H1 (cell line): ENCODE data around the gene PGAP3. TPM values are rescaled to one million over a fixed set of nuclear protein-coding genes. Genes with fewer than 3 reads are reported as not detected.

Experiments used
- CTCF ChIA-PET: fragments of 300-600 bp; sonication (Branson Sonifier 250); formaldehyde crosslinking; loops from one replicate; lab custom pipeline; 2021; ENCODE audit not compliant: partially characterized antibody; lab: Charles Lee
- POLR2A ChIA-PET: fragments of 300-600 bp; sonication (Branson Sonifier 250); formaldehyde crosslinking; loops from one replicate; lab custom pipeline; 2021; ENCODE audit warnings: inconsistent platforms; ENCODE audit not compliant: partially characterized antibody; lab: Charles Lee
- DNase-seq, 2 experiments: peaks; one replicate each; pipeline versions ENCODE4 v3.0.0 to v3.0.0-alpha.2; 2010 to 2022; ENCODE audit warnings: low spot score in 2 of 2, low read depth in 1 of 2, mixed read lengths in 1 of 2
- FAIRE-seq: peaks from 2 replicates; lab custom pipeline; 2011; peaks lifted over from hg19 to GRCh38; lab: Jason Lieb, UNC
- H2AFZ ChIP-seq: 2 replicates; pipeline ENCODE4 v1.8.1; 2012; ENCODE audit warnings: low read length, inconsistent platforms
- H2AK5ac ChIP-seq: 2 replicates; pipeline ENCODE4 v1.6.1; 2013; ENCODE audit warnings: low read depth, low read length
- H2BK120ac ChIP-seq: replicated peaks from 2 replicates; pipeline ENCODE3; 2013; ENCODE audit warnings: low read depth, low read length, inconsistent platforms
- H2BK12ac ChIP-seq: 2 replicates; pipeline ENCODE4 v1.6.1; 2013; ENCODE audit warnings: low read depth, low read length
- H2BK15ac ChIP-seq: 2 replicates; pipeline ENCODE4 v1.6.1; 2013; ENCODE audit warnings: low read length
- H2BK20ac ChIP-seq: 2 replicates; pipeline ENCODE4 v1.6.1; 2013; ENCODE audit warnings: low read length
- H2BK5ac ChIP-seq: 2 replicates; pipeline ENCODE4 v1.6.1; 2013; ENCODE audit warnings: low read depth, low read length
- H3K14ac ChIP-seq: 2 replicates; pipeline ENCODE4 v1.6.1; 2013; ENCODE audit warnings: inconsistent platforms; ENCODE audit not compliant: insufficient read length
- H3K18ac ChIP-seq: 2 replicates; pipeline ENCODE4 v1.6.1; 2013; ENCODE audit warnings: low read length; ENCODE audit errors: extremely low read depth
- H3K23ac ChIP-seq: 2 replicates; pipeline ENCODE4 v1.6.1; 2013; ENCODE audit warnings: inconsistent platforms; ENCODE audit not compliant: insufficient read length
- H3K23me2 ChIP-seq: 2 replicates; pipeline ENCODE4 v1.6.1; 2013; ENCODE audit warnings: low read depth, low read length
- H3K27ac ChIP-seq: 2 replicates; pipeline ENCODE4 v1.6.1; 2011; ENCODE audit warnings: low read depth, low read length, inconsistent platforms
- H3K27me3 ChIP-seq, 4 experiments: replicated peaks in 1 of 4; 1 replicate in 1 of 4; 2 replicates in 3 of 4; pipeline versions ENCODE4 v1.6.1 to v1.8.1; 2011 to 2013; ENCODE audit warnings: low read length in 3 of 4, mild to moderate bottlenecking in 3 of 4, inconsistent platforms in 2 of 4, mixed read lengths in 2 of 4, moderate library complexity in 1 of 4; ENCODE audit not compliant: control insufficient read depth in 3 of 4, insufficient read depth in 3 of 4; ENCODE audit errors: extremely low read depth in 1 of 4
- H3K36me3 ChIP-seq, 4 experiments: 2 replicates each; pipeline versions ENCODE4 v1.6.1 to v1.8.1; 2011 to 2013; ENCODE audit warnings: mild to moderate bottlenecking in 4 of 4, low read length in 3 of 4, moderate library complexity in 2 of 4, control low read depth in 1 of 4, inconsistent platforms in 1 of 4; ENCODE audit not compliant: insufficient read depth in 4 of 4, control insufficient read depth in 2 of 4
- H3K4ac ChIP-seq: replicated peaks from 2 replicates; pipeline ENCODE3; 2013; ENCODE audit warnings: low read length, low read depth, mixed read lengths, inconsistent platforms; ENCODE audit not compliant: insufficient read length
- H3K4me1 ChIP-seq, 4 experiments: replicated peaks in 1 of 4; 1 replicate in 1 of 4; 2 replicates in 3 of 4; pipeline versions ENCODE4 v1.6.1 to v1.8.1; 2011 to 2013; ENCODE audit warnings: low read length in 3 of 4, inconsistent platforms in 2 of 4, mixed read lengths in 1 of 4; ENCODE audit not compliant: insufficient read depth in 4 of 4, control insufficient read depth in 3 of 4
- H3K4me2 ChIP-seq, 2 experiments: 2 replicates each; pipeline versions ENCODE4 v1.6.1 to v1.8.1; 2011 to 2013; ENCODE audit warnings: low read depth in 2 of 2, low read length in 2 of 2, control low read depth in 1 of 2, inconsistent platforms in 1 of 2, mild to moderate bottlenecking in 1 of 2; ENCODE audit not compliant: insufficient read depth in 1 of 2
- H3K4me3 ChIP-seq, 4 experiments: fragments of 200-600, 300-600 bp in 1 of 4; sonication (generic), shearing (Covaris generic), sonication (Bioruptor Twin) in 1 of 4; 2 replicates each; pipeline versions ENCODE4 v1.5.1 to v1.8.1; 2011 to 2016; ENCODE audit warnings: low read length in 4 of 4, low read depth in 3 of 4, control low read depth in 2 of 4, inconsistent platforms in 2 of 4, mild to moderate bottlenecking in 2 of 4, mixed read lengths in 1 of 4, moderate library complexity in 1 of 4; ENCODE audit not compliant: insufficient read depth in 2 of 4; ENCODE audit errors: extremely low read depth in 1 of 4
- H3K56ac ChIP-seq: replicated peaks from 2 replicates; pipeline ENCODE3; 2013; ENCODE audit warnings: low read depth, mild to moderate bottlenecking, mixed read lengths, low read length, inconsistent platforms; ENCODE audit not compliant: insufficient read length
- H3K79me1 ChIP-seq: 2 replicates; pipeline ENCODE4 v1.6.1; 2013; ENCODE audit warnings: low read depth, low read length, control low read depth
- H3K79me2 ChIP-seq, 2 experiments: 2 replicates each; pipeline versions ENCODE4 v1.6.1 to v1.8.1; 2012 to 2013; ENCODE audit warnings: low read length in 2 of 2, mild to moderate bottlenecking in 2 of 2, inconsistent platforms in 1 of 2; ENCODE audit not compliant: insufficient read depth in 2 of 2, control insufficient read depth in 1 of 2
- H3K9ac ChIP-seq, 4 experiments: replicated peaks in 1 of 4; 1 replicate in 1 of 4; 2 replicates in 3 of 4; pipeline versions ENCODE4 v1.6.1 to v1.8.1; 2011 to 2013; ENCODE audit warnings: low read depth in 3 of 4, low read length in 3 of 4, control low read depth in 2 of 4, mild to moderate bottlenecking in 2 of 4, moderate library complexity in 2 of 4, inconsistent platforms in 1 of 4; ENCODE audit errors: extremely low read depth in 1 of 4
- H3K9me3 ChIP-seq, 2 experiments: 2 replicates each; pipeline versions ENCODE4 v1.6.1 to v1.8.1; 2012 to 2013; ENCODE audit warnings: mild to moderate bottlenecking in 2 of 2, moderate library complexity in 2 of 2, control low read depth in 1 of 2, inconsistent platforms in 1 of 2, low read depth in 1 of 2, low read length in 1 of 2, mixed read lengths in 1 of 2; ENCODE audit not compliant: insufficient read depth in 2 of 2
- H4K20me1 ChIP-seq, 2 experiments: replicated peaks in 1 of 2; 2 replicates each; pipeline versions ENCODE3 to v1.8.1; 2011 to 2013; ENCODE audit warnings: inconsistent platforms in 2 of 2, low read length in 2 of 2, mild to moderate bottlenecking in 1 of 2; ENCODE audit not compliant: insufficient read depth in 2 of 2, control insufficient read depth in 1 of 2
- H4K5ac ChIP-seq: 2 replicates; pipeline ENCODE4 v1.6.1; 2013; ENCODE audit warnings: low read length, low read depth, mixed read lengths, inconsistent platforms; ENCODE audit not compliant: insufficient read length
- H4K8ac ChIP-seq: 2 replicates; pipeline ENCODE4 v1.8.0; 2013; ENCODE audit warnings: mild to moderate bottlenecking, moderate library complexity, low read length, inconsistent platforms; ENCODE audit not compliant: insufficient read depth; ENCODE audit errors: extremely low read depth
- H4K91ac ChIP-seq: replicated peaks from 2 replicates; pipeline ENCODE3; 2013; ENCODE audit warnings: low read length, mixed read lengths, inconsistent platforms; ENCODE audit not compliant: insufficient read length
- CBX8 ChIP-seq: fragments of 300-800, 300-1000 bp; sonication (generic); IDR thresholded peaks from 2 replicates; pipeline ENCODE4 v1.7.1; 2016; ENCODE audit warnings: low read depth, low read length, borderline replicate concordance
- CHD2 ChIP-seq: IDR thresholded peaks from 2 replicates; pipeline ENCODE4 v1.6.1; 2012; ENCODE audit warnings: low read length, improper control_type of control experiment
- KDM4A ChIP-seq: IDR thresholded peaks from one replicate; pipeline ENCODE4 v1.7.1; 2012; ENCODE audit warnings: low read depth, mild to moderate bottlenecking, moderate library complexity, low read length, inconsistent platforms; ENCODE audit not compliant: severe bottlenecking
- POU5F1 ChIP-seq: IDR thresholded peaks from 2 replicates; pipeline ENCODE4 v1.6.1; 2011; ENCODE audit warnings: low read depth, mild to moderate bottlenecking, low read length, moderate library complexity
- RBBP5 ChIP-seq: IDR thresholded peaks from 2 replicates; pipeline ENCODE4 v1.7.1; 2012; ENCODE audit warnings: low read depth, mild to moderate bottlenecking, inconsistent platforms, low read length, moderate library complexity, borderline replicate concordance
- RFX5 ChIP-seq: IDR thresholded peaks from 2 replicates; pipeline ENCODE4 v1.6.1; 2011; ENCODE audit warnings: low read depth, low read length, improper control_type of control experiment, borderline replicate concordance
- SP1 ChIP-seq: IDR thresholded peaks from 2 replicates; pipeline ENCODE4 v1.6.1; 2011; ENCODE audit warnings: low read depth, low read length
- SP2 ChIP-seq: IDR thresholded peaks from 2 replicates; pipeline ENCODE4 v1.6.1; 2012; ENCODE audit warnings: mild to moderate bottlenecking, low read length, inconsistent platforms
- TCF12 ChIP-seq: IDR thresholded peaks from 2 replicates; pipeline ENCODE4 v1.6.1; 2011; ENCODE audit warnings: low read depth, mild to moderate bottlenecking, low read length
- WGBS, 2 experiments: shearing (Covaris generic) in 1 of 2; methylation state at CpG; one replicate each; pipeline versions ENCODE4 v1.1.6 to v1.1.7; 2013 to 2015; ENCODE audit warnings: low lambda C conversion rate in 2 of 2, mixed read lengths in 2 of 2, inconsistent platforms in 1 of 2, low coverage in 1 of 2, missing lambda C conversion rate in 1 of 2; ENCODE audit not compliant: insufficient replicate concordance in 2 of 2, insufficient coverage in 1 of 2, insufficient read length in 1 of 2; ENCODE audit errors: extremely low coverage in 1 of 2, missing lambda C conversion rate in 1 of 2; 5-methylcytosine and 5-hydroxymethylcytosine counted together
- polyA plus RNA-seq, 7 experiments: library from polyadenylated mRNA; depleted of rRNA in 3 of 7; stranded (reverse) in 5 of 7; unstranded in 2 of 7; fragments of >200 nt in 5 of 7; fragments of 200-250 nt in 2 of 7; gene quantifications; 1 replicate in 5 of 7; 2 replicates in 1 of 7; 4 replicates in 1 of 7; pipeline versions ENCODE4 v1.2.1 to v1.2.3, GENCODE V29; 2011 to 2013; ENCODE audit warnings: missing spikeins in 2 of 7, mixed read lengths in 2 of 7
- total RNA-seq: library from RNA; stranded (reverse); fragmentation: NEBNext Ultra II Directional; extraction: Animal tissue kit (Norgen Biotek cat#: 25700); gene quantifications from 2 replicates; pipeline ENCODE4 v1.2.1, GENCODE V29; 2021
- TF ChIP-seq, protein P1 (sequence below): IDR thresholded peaks from 2 replicates; pipeline ENCODE4 v1.6.1; 2012; ENCODE audit warnings: inconsistent platforms

The PGAP3 gene
- total and polyA plus RNA-seq, 2 of the 8 experiments (the other 6 are each of a cell fraction or from before 2014, with no cell fraction given), result 21.0 to 30.7 TPM

DNA sequence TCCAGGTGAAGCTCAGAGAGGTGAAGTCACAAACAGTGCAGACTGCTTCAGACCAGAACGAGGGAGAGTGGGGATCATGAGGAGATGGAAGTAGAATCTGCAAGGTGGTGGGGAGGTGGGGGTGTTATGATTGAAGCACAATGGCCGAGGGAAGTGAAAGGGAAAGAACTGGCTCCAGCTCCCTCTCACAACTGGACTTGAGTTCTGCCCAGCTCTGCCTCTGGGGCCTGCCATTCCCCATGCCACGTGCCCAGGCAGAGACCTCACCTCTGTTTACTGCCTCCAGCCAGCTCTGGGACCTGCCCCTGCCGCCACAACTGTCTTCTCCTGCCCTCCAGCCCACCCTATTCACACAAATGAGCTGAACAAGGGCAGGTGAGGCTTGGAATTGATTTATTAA is 17.1 kb downstream of the PGAP3 start:
- WGBS, 2 experiments, result 78% methylated on average over 4 of the region's 4 CpGs; no CpG with 5 or more reads in 1 of the 2 experiments
- no peak overlapping the region for H3K4me2 ChIP-seq
- no peak overlapping the region for H4K91ac ChIP-seq
- no peak overlapping the region; the same call in 1 of the 2 replicates for H2BK20ac ChIP-seq
- no peak overlapping the region for H2BK5ac ChIP-seq
- H3K79me1 ChIP-seq, result no peaks in the 10 kb centered on the region
- peak overlapping the region in 1 of 4 experiments; percentile 6; a peak in 2 of 7 replicates for H3K9ac ChIP-seq
- peaks cover 0 to 25% (median 6%) of the 10 kb centered on the region in 4 experiments; a peak in 4 of 7 replicates for H3K27me3 ChIP-seq
- H4K8ac ChIP-seq, result no peak overlapping the region
- peaks cover 0 to 27% (median 19%) of the 10 kb centered on the region in 4 experiments; a peak in 6 of 7 replicates for H3K4me1 ChIP-seq
- H3K14ac ChIP-seq, result no peak overlapping the region
- POLR2A ChIA-PET, result interaction anchor here (0.6 to 32.5 kb wide), 13 partner anchors 20 to 79 kb away, joined by 3 to 708 read pairs (median 4); partner anchors contain the start of genes ERBB2 and PGAP3
- no peak overlapping the region for H4K5ac ChIP-seq
- peak overlapping the region; percentile 71; the same call in 1 of the 2 replicates for H2AK5ac ChIP-seq
- no peak overlapping the region for H3K56ac ChIP-seq
- no peaks in the 10 kb centered on the region for H3K9me3 ChIP-seq
- no peak overlapping the region for H2AFZ ChIP-seq
- FAIRE-seq (no peak), DNase-seq (no peak)
- no peak overlapping the region for H3K27ac ChIP-seq
- H4K20me1 ChIP-seq, result peaks cover 0 to 2% of the 10 kb centered on the region in 2 experiments
- no peak overlapping the region for H2BK12ac ChIP-seq
- CTCF ChIA-PET, result interaction anchor here (0.7 to 52.4 kb wide), 21 partner anchors 11 to 641 kb away, joined by 3 to 1885 read pairs (median 5); partner anchors contain the start of genes ERBB2, MIEN1, PGAP3 and PPP1R1B
- H3K79me2 ChIP-seq, result no peaks in the 10 kb centered on the region
- TF ChIP-seq KDM4A, result no peak
- TF ChIP-seq RBBP5, result no peak
- TF ChIP-seq POU5F1, result no peak
- TF ChIP-seq SP1, result no peak
- TF ChIP-seq, protein P1, sequence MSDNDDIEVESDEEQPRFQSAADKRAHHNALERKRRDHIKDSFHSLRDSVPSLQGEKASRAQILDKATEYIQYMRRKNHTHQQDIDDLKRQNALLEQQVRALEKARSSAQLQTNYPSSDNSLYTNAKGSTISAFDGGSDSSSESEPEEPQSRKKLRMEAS, result no peak
- TF ChIP-seq CBX8, result no peak
- no peak for TF ChIP-seq RFX5
- no peak for TF ChIP-seq TCF12
- TF ChIP-seq SP2, result no peak
- no peak for TF ChIP-seq CHD2
- H3K23me2 ChIP-seq, result peaks cover 11% of the 10 kb centered on the region; the same call in 1 of the 2 replicates
- no peak overlapping the region for H3K4ac ChIP-seq
- H3K23ac ChIP-seq, result no peak overlapping the region
- H3K36me3 ChIP-seq, result no peaks in the 10 kb centered on the region
- H3K4me3 ChIP-seq, result no peak overlapping the region
- H2BK15ac ChIP-seq, result no peak overlapping the region
- no peak overlapping the region for H3K18ac ChIP-seq
- H2BK120ac ChIP-seq, result no peak overlapping the region
